GM23338 (cell line): ENCODE measurements around the gene CD99L2. TPM values are rescaled to one million over a fixed set of nuclear protein-coding genes. Genes with fewer than 3 reads are reported as not detected.

Experiments used
- ATAC-seq: fragments of 200-7000 bp; cut with Tn5 transposase; 3 replicates; pipeline ENCODE4 v1.9.1; 2020
- DNase-seq: peaks from one replicate; pipeline ENCODE4 v3.0.0-alpha.2; 2015; ENCODE audit warnings: low spot score
- H2AFZ ChIP-seq: fragments of 200-600 bp; sonication (generic); 2 replicates; pipeline ENCODE4 v1.8.0; 2016; ENCODE audit warnings: antibody characterized with exemption, mild to moderate bottlenecking, moderate library complexity
- H3F3A ChIP-seq: fragments of 200-600 bp; sonication (generic); replicated peaks from 2 replicates; pipeline ENCODE4 v1.8.0; 2017; ENCODE audit warnings: antibody characterized with exemption, mixed run types, low read depth
- H3K27ac ChIP-seq: fragments of 200-600 bp; sonication (generic); 2 replicates; pipeline ENCODE4 v1.6.1; 2016; ENCODE audit warnings: low read depth
- H3K27me3 ChIP-seq: fragments of 200-600 bp; sonication (generic); 2 replicates; pipeline ENCODE4 v1.8.0; 2016; ENCODE audit warnings: mild to moderate bottlenecking, mixed run types, moderate library complexity; ENCODE audit not compliant: insufficient read depth
- H3K36me3 ChIP-seq: fragments of 200-600 bp; sonication (generic); 2 replicates; pipeline ENCODE4 v1.8.0; 2016; ENCODE audit warnings: mild to moderate bottlenecking; ENCODE audit not compliant: insufficient read depth
- H3K4me1 ChIP-seq: fragments of 200-600 bp; sonication (generic); 2 replicates; pipeline ENCODE4 v1.8.0; 2016; ENCODE audit warnings: mild to moderate bottlenecking, moderate library complexity; ENCODE audit not compliant: insufficient read depth
- H3K4me2 ChIP-seq: fragments of 200-600 bp; sonication (generic); 2 replicates; pipeline ENCODE4 v1.7.1; 2017; ENCODE audit warnings: mixed run types
- H3K4me3 ChIP-seq: fragments of 200-600 bp; sonication (generic); 2 replicates; pipeline ENCODE4 v1.6.1; 2016; ENCODE audit warnings: mixed run types
- H3K79me2 ChIP-seq: fragments of 200-600 bp; sonication (generic); replicated peaks from 2 replicates; pipeline ENCODE4 v1.8.0; 2017; ENCODE audit warnings: mild to moderate bottlenecking; ENCODE audit not compliant: insufficient read depth
- H3K9me2 ChIP-seq: fragments of 200-600 bp; sonication (generic); 2 replicates; pipeline ENCODE4 v1.8.0; 2017; ENCODE audit not compliant: insufficient read depth
- H4K20me1 ChIP-seq: fragments of 200-600 bp; sonication (generic); replicated peaks from 2 replicates; pipeline ENCODE4 v1.8.0; 2017; ENCODE audit warnings: mild to moderate bottlenecking; ENCODE audit not compliant: insufficient read depth
- H3K27ac Mint-ChIP-seq: 2 replicates; pipeline ENCODE4 v1.8.0; 2020; ENCODE audit warnings: inconsistent platforms, mild to moderate bottlenecking, moderate library complexity, mixed read lengths
- H3K27me3 Mint-ChIP-seq: 3 replicates; pipeline ENCODE4 v1.8.0; 2022; ENCODE audit warnings: low read depth, mild to moderate bottlenecking, moderate library complexity, mixed read lengths, inconsistent platforms; ENCODE audit not compliant: insufficient read depth, poor library complexity
- H3K36me3 Mint-ChIP-seq: 3 replicates; pipeline ENCODE4 v1.8.0; 2021; ENCODE audit warnings: low read depth, mild to moderate bottlenecking, inconsistent platforms, moderate library complexity, mixed read lengths
- H3K4me1 Mint-ChIP-seq: 3 replicates; pipeline ENCODE4 v1.8.0; 2020; ENCODE audit warnings: mild to moderate bottlenecking, inconsistent platforms, mixed read lengths
- H3K4me3 Mint-ChIP-seq: 3 replicates; pipeline ENCODE4 v1.8.0; 2021; ENCODE audit warnings: moderate library complexity, mild to moderate bottlenecking, inconsistent platforms, mixed read lengths
- H3K9me3 Mint-ChIP-seq: 3 replicates; pipeline ENCODE4 v1.8.0; 2020; ENCODE audit warnings: moderate library complexity, mild to moderate bottlenecking, inconsistent platforms, mixed read lengths
- CREB1 ChIP-seq: fragments of 250-450 bp; sonication (Bioruptor Pico); IDR thresholded peaks from 2 replicates; pipeline ENCODE4 v1.5.0; 2020; ENCODE audit warnings: low read depth, mild to moderate bottlenecking, moderate library complexity
- EZH2 ChIP-seq: fragments of 200-600 bp; sonication (generic); IDR thresholded peaks from one replicate; pipeline ENCODE4 v1.8.0; 2017; ENCODE audit warnings: antibody characterized with exemption, mild to moderate bottlenecking, low read depth; ENCODE audit not compliant: unreplicated experiment
- EZH2phosphoT487 ChIP-seq: fragments of 200-600 bp; sonication (generic); IDR thresholded peaks from one replicate; pipeline ENCODE4 v1.8.1; 2018; ENCODE audit warnings: antibody characterized with exemption; ENCODE audit not compliant: unreplicated experiment
- JUNB ChIP-seq: IDR thresholded peaks from one replicate; pipeline ENCODE4 v1.6.1; 2016; ENCODE audit warnings: antibody characterized with exemption; ENCODE audit not compliant: unreplicated experiment
- NANOG ChIP-seq: IDR thresholded peaks from 2 replicates; pipeline ENCODE4 v1.6.1; 2016; ENCODE audit warnings: antibody characterized with exemption, borderline replicate concordance
- POLR2AphosphoS5 ChIP-seq: IDR thresholded peaks from 2 replicates; pipeline ENCODE4 v1.6.1; 2016; ENCODE audit warnings: antibody characterized with exemption, low read depth
- STAT1 ChIP-seq: IDR thresholded peaks from one replicate; pipeline ENCODE4 v1.6.1; 2016; ENCODE audit warnings: antibody characterized with exemption; ENCODE audit not compliant: unreplicated experiment
- ZNF114 ChIP-seq: fragments of 250-450 bp; sonication (Bioruptor Pico); IDR thresholded peaks from 2 replicates; pipeline ENCODE4 v1.5.0; 2020; ENCODE audit warnings: mild to moderate bottlenecking, moderate library complexity
- ZNF331 ChIP-seq: fragments of 250-450 bp; sonication (Bioruptor Pico); IDR thresholded peaks from 2 replicates; pipeline ENCODE4 v1.5.0; 2020; ENCODE audit warnings: low read depth, mild to moderate bottlenecking, moderate library complexity
- polyA plus RNA-seq: library from polyadenylated mRNA; unstranded; fragments of >200 nt; fragmentation: Nextera tagmentation; extraction: Ambion mirVana; gene quantifications from 2 replicates; pipeline ENCODE4 v1.2.1, GENCODE V29; 2016
- total RNA-seq: library from RNA; depleted of rRNA; stranded (reverse); fragments of >200 nt; shearing (Covaris generic); gene quantifications from 2 replicates; pipeline ENCODE4 v1.2.3, GENCODE V29; 2014
- TF ChIP-seq, protein P1 (sequence below): fragments of 250-450 bp; sonication (Bioruptor Pico); IDR thresholded peaks from 2 replicates; pipeline ENCODE4 v1.5.0; 2020; ENCODE audit warnings: mild to moderate bottlenecking, moderate library complexity
- TF ChIP-seq, protein P2 (sequence below): IDR thresholded peaks from one replicate; pipeline ENCODE4 v1.6.1; 2018; ENCODE audit warnings: antibody characterized with exemption; ENCODE audit not compliant: unreplicated experiment
- TF ChIP-seq, protein P3 (sequence below), 2 experiments: fragments of 200-600 bp in 1 of 2; sonication (generic) in 1 of 2; conservative IDR thresholded peaks; 2 replicates each; pipeline versions ENCODE4 v1.5.1 to v1.6.1; 2016 to 2017; ENCODE audit warnings: antibody characterized with exemption in 2 of 2, low read depth in 2 of 2, mild to moderate bottlenecking in 2 of 2, moderate library complexity in 1 of 2
- TF ChIP-seq, protein P4 (sequence below): IDR thresholded peaks from 2 replicates; pipeline ENCODE4 v1.6.1; 2016; ENCODE audit warnings: antibody characterized with exemption

Gene CD99L2
- total and polyA plus RNA-seq, 2 experiments from 2014 or later, result 2.6 to 6.4 TPM

DNA sequence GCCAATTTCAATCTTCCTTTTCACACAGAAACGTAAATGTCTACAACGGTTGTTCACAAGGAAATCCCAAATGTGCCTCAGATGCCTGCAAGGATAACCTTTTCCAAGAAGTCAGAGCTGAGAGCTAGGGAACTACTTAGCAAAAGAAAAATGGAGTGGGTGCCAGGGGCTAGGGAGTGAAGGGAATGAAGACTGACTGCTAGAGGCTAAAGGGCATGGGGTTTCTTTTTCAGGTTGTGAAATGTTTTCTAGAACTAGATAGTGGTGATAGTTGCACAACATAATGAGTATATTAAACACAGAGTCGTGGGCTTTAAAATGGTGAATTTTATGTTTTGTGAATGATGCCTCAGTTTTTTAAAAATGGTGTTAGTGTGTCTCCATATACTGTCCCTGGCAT, 53.4 kb downstream of the CD99L2 start:
- no peak overlapping the region for H3K4me2 ChIP-seq
- H4K20me1 ChIP-seq, result no peaks in the 10 kb centered on the region
- H3K9me2 ChIP-seq, result no peaks in the 10 kb centered on the region
- H3K27ac ChIP-seq, result no peak overlapping the region
- H2AFZ ChIP-seq, result no peak overlapping the region
- no peaks in the 10 kb centered on the region for H3K36me3 Mint-ChIP-seq
- TF ChIP-seq ZNF331 (no peak), NANOG (no peak), JUNB (no peak), STAT1 (no peak), CREB1 (CRISPR knock-in tag) (no peak), EZH2phosphoT487 (no peak), ZNF114 (CRISPR knock-in tag) (no peak), EZH2 (no peak), POLR2AphosphoS5 (no peak)
- TF ChIP-seq, protein P1, sequence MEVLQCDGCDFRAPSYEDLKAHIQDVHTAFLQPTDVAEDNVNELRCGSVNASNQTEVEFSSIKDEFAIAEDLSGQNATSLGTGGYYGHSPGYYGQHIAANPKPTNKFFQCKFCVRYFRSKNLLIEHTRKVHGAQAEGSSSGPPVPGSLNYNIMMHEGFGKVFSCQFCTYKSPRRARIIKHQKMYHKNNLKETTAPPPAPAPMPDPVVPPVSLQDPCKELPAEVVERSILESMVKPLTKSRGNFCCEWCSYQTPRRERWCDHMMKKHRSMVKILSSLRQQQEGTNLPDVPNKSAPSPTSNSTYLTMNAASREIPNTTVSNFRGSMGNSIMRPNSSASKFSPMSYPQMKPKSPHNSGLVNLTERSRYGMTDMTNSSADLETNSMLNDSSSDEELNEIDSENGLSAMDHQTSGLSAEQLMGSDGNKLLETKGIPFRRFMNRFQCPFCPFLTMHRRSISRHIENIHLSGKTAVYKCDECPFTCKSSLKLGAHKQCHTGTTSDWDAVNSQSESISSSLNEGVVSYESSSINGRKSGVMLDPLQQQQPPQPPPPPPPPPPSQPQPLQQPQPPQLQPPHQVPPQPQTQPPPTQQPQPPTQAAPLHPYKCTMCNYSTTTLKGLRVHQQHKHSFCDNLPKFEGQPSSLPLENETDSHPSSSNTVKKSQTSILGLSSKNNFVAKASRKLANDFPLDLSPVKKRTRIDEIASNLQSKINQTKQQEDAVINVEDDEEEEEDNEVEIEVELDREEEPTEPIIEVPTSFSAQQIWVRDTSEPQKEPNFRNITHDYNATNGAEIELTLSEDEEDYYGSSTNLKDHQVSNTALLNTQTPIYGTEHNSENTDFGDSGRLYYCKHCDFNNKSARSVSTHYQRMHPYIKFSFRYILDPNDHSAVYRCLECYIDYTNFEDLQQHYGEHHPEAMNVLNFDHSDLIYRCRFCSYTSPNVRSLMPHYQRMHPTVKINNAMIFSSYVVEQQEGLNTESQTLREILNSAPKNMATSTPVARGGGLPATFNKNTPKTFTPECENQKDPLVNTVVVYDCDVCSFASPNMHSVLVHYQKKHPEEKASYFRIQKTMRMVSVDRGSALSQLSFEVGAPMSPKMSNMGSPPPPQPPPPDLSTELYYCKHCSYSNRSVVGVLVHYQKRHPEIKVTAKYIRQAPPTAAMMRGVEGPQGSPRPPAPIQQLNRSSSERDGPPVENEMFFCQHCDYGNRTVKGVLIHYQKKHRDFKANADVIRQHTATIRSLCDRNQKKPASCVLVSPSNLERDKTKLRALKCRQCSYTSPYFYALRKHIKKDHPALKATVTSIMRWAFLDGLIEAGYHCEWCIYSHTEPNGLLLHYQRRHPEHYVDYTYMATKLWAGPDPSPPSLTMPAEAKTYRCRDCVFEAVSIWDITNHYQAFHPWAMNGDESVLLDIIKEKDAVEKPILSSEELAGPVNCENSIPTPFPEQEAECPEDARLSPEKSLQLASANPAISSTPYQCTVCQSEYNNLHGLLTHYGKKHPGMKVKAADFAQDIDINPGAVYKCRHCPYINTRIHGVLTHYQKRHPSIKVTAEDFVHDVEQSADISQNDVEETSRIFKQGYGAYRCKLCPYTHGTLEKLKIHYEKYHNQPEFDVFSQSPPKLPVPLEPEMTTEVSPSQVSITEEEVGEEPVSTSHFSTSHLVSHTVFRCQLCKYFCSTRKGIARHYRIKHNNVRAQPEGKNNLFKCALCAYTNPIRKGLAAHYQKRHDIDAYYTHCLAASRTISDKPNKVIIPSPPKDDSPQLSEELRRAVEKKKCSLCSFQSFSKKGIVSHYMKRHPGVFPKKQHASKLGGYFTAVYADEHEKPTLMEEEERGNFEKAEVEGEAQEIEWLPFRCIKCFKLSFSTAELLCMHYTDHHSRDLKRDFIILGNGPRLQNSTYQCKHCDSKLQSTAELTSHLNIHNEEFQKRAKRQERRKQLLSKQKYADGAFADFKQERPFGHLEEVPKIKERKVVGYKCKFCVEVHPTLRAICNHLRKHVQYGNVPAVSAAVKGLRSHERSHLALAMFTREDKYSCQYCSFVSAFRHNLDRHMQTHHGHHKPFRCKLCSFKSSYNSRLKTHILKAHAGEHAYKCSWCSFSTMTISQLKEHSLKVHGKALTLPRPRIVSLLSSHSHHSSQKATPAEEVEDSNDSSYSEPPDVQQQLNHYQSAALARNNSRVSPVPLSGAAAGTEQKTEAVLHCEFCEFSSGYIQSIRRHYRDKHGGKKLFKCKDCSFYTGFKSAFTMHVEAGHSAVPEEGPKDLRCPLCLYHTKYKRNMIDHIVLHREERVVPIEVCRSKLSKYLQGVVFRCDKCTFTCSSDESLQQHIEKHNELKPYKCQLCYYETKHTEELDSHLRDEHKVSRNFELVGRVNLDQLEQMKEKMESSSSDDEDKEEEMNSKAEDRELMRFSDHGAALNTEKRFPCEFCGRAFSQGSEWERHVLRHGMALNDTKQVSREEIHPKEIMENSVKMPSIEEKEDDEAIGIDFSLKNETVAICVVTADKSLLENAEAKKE (CRISPR knock-in tag), result no peak
- TF ChIP-seq, protein P2, sequence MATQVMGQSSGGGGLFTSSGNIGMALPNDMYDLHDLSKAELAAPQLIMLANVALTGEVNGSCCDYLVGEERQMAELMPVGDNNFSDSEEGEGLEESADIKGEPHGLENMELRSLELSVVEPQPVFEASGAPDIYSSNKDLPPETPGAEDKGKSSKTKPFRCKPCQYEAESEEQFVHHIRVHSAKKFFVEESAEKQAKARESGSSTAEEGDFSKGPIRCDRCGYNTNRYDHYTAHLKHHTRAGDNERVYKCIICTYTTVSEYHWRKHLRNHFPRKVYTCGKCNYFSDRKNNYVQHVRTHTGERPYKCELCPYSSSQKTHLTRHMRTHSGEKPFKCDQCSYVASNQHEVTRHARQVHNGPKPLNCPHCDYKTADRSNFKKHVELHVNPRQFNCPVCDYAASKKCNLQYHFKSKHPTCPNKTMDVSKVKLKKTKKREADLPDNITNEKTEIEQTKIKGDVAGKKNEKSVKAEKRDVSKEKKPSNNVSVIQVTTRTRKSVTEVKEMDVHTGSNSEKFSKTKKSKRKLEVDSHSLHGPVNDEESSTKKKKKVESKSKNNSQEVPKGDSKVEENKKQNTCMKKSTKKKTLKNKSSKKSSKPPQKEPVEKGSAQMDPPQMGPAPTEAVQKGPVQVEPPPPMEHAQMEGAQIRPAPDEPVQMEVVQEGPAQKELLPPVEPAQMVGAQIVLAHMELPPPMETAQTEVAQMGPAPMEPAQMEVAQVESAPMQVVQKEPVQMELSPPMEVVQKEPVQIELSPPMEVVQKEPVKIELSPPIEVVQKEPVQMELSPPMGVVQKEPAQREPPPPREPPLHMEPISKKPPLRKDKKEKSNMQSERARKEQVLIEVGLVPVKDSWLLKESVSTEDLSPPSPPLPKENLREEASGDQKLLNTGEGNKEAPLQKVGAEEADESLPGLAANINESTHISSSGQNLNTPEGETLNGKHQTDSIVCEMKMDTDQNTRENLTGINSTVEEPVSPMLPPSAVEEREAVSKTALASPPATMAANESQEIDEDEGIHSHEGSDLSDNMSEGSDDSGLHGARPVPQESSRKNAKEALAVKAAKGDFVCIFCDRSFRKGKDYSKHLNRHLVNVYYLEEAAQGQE, result no peak
- TF ChIP-seq, protein P3, sequence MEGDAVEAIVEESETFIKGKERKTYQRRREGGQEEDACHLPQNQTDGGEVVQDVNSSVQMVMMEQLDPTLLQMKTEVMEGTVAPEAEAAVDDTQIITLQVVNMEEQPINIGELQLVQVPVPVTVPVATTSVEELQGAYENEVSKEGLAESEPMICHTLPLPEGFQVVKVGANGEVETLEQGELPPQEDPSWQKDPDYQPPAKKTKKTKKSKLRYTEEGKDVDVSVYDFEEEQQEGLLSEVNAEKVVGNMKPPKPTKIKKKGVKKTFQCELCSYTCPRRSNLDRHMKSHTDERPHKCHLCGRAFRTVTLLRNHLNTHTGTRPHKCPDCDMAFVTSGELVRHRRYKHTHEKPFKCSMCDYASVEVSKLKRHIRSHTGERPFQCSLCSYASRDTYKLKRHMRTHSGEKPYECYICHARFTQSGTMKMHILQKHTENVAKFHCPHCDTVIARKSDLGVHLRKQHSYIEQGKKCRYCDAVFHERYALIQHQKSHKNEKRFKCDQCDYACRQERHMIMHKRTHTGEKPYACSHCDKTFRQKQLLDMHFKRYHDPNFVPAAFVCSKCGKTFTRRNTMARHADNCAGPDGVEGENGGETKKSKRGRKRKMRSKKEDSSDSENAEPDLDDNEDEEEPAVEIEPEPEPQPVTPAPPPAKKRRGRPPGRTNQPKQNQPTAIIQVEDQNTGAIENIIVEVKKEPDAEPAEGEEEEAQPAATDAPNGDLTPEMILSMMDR (conservative IDR thresholded peaks at IDR 0.05; ENCODE audit: low read depth in 2 of 2), result no peak
- TF ChIP-seq, protein P4, sequence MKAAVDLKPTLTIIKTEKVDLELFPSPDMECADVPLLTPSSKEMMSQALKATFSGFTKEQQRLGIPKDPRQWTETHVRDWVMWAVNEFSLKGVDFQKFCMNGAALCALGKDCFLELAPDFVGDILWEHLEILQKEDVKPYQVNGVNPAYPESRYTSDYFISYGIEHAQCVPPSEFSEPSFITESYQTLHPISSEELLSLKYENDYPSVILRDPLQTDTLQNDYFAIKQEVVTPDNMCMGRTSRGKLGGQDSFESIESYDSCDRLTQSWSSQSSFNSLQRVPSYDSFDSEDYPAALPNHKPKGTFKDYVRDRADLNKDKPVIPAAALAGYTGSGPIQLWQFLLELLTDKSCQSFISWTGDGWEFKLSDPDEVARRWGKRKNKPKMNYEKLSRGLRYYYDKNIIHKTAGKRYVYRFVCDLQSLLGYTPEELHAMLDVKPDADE, result no peak
- no peaks in the 10 kb centered on the region for H3K4me1 ChIP-seq
- no peaks in the 10 kb centered on the region for H3K36me3 ChIP-seq
- ATAC-seq, result no peak
- no peaks in the 10 kb centered on the region for H3K27me3 ChIP-seq
- H3F3A ChIP-seq, result no peaks in the 10 kb centered on the region
- peaks cover 5% of the 10 kb centered on the region; the same call in 1 of the 2 replicates for H3K79me2 ChIP-seq
- peaks cover 2% of the 10 kb centered on the region for H3K27me3 Mint-ChIP-seq
- no peak overlapping the region for H3K4me3 Mint-ChIP-seq
- peaks cover 12% of the 10 kb centered on the region; the same call in 2 of the 3 replicates for H3K4me1 Mint-ChIP-seq
- no peak for DNase-seq
- no peak overlapping the region for H3K27ac Mint-ChIP-seq
- H3K9me3 Mint-ChIP-seq, result no peaks in the 10 kb centered on the region
- H3K4me3 ChIP-seq, result no peak overlapping the region
